Suppressor macrophage treated with lipopolysaccharide for 4 hours (primary cell): ENCODE data around the gene ACLY.
"Not testable (repeated sequence)": the region's sequence is repeated elsewhere in the genome, so short reads cannot be mapped to it uniquely, and the experiment has no call there.

Experiments used
- DNase-seq: peaks from one replicate; pipeline ENCODE4 v3.0.0-alpha.2; 2020

The ACLY gene

GRCh38 chr17:41939044-41939692 is 20.4 kb upstream of the ACLY start:
- DNase-seq, result no peak

DNA sequence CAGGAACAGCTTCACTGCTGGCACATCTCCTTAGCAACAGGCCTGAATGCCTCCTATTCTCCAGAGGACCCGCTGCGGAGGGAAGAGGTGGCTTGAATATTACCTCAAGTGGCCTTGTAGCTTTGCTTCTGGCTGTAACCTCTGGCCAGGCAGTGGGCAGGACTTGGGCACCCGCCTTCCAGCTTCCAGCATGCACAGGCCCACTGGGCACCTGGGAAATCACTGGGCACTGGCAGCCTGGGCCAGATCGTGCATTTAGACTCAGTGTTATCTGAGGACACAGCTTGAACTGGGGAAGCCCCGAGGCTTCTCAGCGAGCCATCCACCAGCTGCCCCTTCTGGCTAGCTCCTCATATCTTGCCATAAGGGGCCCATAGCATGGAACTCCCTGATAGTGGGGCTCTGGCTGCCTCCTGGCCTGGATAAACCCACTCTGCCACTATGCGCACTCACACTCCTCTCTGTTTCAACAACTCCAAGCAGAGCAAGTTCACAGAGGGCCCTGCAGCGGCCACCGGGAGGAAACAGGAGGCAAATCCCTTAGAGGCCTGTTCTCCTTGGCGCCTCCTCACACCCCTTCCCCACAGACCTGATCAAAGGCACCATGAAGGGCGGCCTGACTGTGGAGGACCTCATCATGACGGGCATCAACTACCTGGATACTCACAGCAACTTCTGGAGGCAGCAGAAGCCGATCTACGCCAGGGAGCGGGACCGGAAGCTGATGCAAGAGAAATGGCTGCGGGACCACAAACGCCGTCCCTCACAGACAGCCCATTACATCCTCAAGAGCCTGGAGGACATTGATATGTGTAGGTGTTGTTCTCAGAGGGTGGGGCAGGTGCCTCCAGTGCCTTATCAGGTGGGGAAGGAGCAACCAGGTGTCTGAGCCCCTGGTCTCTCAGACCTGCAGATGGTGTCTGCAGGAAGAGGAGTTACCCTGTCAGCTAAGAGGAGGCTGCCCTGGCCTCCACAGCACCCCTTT is 19.5 kb upstream of the ACLY start:
- DNase-seq, result no peak

DNA sequence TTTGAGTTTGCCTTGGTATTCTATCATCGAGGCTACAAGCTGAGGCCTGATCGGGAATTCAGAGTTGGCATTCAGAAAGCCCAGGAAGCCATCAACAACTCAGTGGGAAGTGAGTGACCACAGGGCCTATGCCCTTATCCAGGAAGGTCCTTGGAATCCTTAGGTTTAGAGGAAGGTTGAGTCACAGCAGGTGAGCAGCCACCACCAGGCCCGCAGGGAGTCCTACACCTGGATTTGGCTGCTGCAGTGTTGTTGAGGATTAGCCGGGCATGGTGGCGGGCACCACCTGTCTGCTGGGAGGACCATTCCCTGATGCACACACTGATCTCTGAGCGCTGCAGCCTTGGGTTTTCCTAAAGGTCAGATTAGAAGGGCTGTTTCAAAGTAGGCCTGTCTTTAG is 16.9 kb upstream of the ACLY start:
- DNase-seq, result no peak

DNA sequence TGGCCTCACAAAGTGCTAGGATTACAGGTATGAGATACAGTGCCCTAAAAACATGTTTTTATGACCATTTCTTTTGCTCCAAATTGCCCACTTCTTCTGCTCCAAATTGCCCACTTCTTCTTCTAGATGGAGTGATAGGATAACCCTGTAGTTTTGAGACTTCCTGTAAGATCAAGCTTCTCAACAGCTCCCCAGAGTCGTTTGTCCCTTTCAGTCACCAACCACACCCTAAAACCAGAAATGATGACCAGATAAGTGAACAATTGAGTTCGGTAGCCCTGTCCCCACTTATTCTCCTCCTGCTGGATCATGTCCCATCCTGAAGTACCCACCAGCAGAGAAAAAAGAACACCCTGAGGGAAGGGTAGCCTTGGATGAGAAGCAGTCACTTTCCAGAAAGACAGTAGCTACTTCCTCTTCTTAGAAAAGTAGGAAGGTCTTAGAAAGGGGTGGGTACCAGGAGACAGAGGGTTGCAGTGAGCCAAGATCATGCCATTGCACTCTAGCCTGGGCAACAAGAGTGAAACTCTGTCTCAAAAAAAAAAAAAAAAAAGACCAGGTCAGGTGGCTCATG is 14.2 kb upstream of the ACLY start:
- DNase-seq, result peak; percentile 76

GRCh38 chr17:41931715-41932114 is 13.0 kb upstream of the ACLY start:
- not testable (repeated sequence) for DNase-seq

DNA sequence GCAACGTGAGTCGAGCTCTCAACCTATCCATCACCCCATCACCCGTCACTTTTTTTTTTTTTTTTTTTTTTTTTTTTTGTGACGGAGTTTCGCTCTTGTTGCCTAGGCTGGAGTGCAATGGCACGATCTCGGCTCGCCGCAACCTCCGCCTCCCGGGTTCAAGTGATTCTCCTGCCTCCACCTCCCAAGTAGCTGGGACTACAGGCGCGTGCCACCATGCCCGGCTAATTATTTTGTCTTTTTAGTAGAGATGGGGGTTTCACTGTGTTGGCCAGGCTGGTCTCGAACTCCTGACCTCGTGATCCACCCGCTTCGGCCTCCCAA is 12.0 kb upstream of the ACLY start:
- DNase-seq, result not testable (repeated sequence)

DNA sequence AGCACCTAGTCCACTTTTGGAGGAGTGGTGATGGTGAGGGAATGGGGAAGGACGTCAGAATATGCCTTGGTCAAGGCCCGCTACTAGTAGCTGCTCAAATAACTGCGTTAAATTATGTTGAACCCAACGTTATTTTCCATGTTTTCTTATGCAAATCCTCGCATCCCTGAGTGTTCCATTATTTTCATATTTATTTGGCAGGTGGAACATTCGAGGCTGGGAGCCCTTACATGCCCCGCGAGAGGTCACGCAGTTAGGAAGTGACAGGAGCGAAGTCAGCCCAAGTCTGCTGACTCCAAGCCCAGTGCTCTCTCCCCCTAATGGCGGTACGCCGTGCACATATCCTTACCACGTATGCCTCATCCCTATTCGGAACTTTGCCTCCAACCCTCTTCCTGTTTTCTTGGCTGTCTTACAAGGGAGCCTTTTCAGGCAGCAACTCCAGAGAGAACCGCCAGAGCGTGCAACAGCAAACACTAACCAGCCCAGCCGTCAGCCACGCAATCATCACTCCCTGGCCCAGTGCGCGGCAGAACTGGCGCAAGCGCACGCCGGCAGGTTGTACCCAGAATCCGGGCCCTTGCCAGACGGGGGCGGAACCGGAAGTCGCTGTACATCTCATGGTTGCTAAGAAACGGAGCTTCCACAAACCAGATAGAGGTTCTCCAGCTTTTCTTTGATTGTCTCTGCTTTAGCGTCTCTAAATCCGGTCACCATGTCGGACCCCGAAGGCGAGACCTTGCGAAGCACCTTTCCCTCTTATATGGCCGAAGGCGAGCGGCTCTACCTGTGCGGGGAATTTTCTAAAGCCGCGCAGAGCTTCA is 11.5 kb upstream of the ACLY start, which contains the start of gene ODAD4:
TSS of gene ODAD4 (plus strand) at position 609 of the 824 bp plus-strand sequence. CDS start at position 716, 107 bp downstream.
- DNase-seq, result peak; percentile 98

- no peak for DNase-seq
These were observed 10.0 kb upstream of the ACLY start for GRCh38 chr17:41928693-41929251.

GRCh38 chr17:41925991-41926590 is 7.3 kb upstream of the ACLY start:
- DNase-seq, result no peak

GRCh38 chr17:41920580-41920955 is 1.8 kb upstream of the ACLY start:
- DNase-seq, result no peak

- DNase-seq, result no peak
These were observed 1.3 kb upstream of the ACLY start for GRCh38 chr17:41919840-41920579.

DNA sequence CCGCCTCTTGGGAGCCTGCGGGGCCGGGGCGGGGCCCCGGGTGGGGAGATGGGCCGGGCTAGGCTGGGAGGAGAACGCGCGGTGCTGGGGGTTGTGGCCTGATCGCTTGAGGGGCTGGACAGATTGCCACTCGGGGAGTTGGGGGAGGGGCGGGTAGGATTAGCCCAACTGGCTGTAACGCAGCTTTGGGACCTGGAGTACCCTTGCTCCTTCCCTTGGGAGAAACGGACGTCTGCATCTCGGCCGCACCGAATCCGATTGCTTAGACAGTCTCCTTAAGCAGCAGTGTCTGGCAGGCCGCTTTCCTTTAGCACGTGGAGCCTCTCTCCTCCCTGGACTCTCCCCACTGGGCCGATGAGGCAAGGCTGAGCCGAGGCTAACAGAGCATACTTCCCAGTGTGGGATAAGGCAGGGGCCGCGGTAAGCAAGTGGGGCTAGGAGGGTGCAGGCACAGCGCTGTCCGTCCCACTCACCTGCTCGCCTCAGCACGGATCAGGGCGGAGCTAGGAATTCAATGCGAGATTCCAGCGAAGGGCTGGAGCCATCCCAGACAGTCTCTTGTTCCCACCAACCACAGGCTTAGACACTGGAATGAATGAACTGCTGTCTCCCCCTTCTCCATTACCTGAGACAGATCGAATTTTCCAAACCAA is 540 bp upstream of the ACLY start:
- peak; percentile 44 for DNase-seq

DNA sequence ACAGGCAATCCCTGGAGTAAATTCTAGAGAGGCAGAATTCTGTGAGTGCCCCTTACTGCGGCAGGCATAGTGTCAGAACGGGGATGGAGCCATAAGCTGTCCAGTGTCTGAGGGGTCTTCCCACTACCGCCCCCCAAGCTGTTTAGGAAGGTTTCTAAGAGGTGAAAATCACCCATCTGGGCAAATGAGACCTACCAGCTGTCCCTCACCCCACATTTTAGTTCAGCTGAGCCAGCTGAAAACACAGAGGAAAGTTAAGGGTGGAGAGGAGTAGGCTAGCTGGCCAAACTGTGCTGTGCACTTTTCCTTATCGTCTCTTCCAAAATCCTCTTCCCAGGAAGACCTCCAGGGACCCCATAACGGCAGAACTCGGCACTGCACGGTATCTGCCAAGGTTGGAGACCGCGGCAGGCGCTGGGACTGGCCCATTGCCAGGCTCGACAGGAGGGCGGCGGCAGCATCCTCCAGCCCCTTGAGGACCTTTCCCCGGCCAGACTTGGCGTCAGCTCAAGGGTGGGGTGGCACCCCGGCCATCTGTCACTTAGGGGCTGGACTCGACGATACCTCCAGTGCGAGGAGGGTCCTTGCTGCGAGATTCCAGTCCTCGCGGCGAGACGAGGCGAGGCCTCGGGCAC is 955 bp downstream of the ACLY start:
- peak; percentile 22 for DNase-seq

DNA sequence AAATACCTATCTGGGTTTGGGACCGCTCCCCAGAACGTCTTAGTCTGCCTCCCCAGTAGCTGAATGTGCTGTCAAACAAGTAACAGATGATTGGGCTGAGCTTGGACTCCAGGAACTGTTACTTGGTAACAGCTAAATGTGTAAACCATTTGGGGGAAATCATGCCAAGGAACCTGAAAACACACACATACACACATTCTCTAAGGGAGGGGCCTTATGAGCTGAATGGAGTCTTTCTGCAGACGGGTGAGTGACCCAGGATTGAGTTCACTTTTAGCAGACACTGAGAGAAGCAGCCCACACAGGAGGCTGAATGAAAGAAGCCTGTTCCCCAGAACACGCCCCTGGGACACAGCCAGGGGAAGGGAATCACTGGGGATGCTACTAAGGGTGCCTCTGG is 1.6 kb downstream of the ACLY start:
- DNase-seq, result peak; percentile 12

- no peak for DNase-seq
These were observed 3.2 kb downstream of the ACLY start for GRCh38 chr17:41915566-41915965.

GRCh38 chr17:41915020-41915419 is 3.7 kb downstream of the ACLY start:
- DNase-seq, result no peak

- DNase-seq, result no peak
These were observed 4.4 kb downstream of the ACLY start for GRCh38 chr17:41914358-41914766.

DNA sequence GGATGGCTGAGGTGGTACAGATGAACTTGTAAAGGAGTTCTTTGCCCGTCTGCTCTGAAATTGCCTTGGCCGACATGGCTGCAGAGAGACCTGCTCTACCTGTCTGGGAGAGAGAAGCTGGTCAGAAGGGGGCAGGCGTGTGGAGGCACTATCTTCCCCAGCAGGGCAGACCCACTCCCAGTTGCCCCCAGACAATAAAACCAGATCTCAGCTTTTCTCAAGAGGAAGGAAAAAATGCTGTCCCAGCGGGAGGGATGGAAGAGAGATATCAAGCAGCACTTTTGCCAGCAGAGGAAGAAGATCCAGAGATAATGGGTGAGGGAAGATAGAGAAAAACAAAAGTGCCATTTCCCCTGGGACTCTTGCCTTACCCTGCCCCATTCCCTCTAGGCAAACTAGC is 5.0 kb downstream of the ACLY start:
- no peak for DNase-seq

DNA sequence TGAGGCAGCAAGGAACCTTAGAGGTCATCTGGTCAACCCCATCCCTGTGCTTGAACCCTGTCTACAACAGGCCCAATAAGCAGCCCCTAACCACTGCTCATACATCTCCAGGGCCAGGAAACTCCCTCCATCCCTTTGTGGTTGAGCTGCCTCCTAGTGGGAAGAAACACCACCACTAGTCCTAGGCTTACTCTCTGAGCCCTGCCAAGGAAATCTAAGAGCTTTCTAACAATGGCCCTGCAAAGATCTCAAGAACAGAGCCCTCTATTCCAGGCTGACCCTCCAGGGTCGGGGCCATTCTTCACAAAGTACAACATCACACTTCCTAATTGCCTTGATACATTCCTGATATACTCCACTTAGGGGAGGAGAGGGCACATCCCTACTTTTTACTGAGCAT is 5.8 kb downstream of the ACLY start:
- DNase-seq, result no peak

DNA sequence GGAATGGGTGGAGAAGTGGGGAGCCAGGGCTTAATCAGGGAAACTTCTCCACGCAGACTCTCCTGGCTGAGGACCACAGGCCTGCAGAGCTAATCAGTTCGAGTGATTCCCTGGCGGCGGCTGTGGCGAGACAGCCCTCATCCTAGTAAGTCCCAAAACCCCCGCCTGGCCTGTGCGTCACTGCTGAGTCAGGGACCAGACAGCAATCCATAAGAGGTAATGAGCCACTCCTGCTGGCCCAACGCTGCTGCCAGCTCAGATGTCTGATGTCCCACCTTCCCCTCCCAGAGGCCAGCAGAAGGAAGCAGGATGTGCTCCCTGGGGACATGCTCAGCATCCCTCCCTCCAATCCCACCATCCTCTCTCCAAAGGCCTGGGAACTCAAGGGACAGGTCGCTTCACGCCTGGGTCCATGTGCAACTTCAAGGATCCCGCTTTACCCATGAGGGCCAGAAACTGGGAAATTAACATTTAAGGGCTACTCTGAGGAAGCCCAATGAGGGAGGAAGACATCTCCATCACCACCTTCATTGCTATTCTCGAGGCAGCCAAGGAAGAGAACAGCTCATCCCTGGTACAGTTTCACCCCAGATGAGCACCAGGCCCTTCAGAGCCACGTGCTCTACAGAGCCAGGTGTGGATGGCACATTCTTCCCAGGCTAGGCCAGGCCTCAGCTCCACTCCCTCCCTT is 7.9 kb downstream of the ACLY start:
- no peak for DNase-seq
